Suprapubic skin (tissue), 4 donors: ENCODE data around the gene ACKR1. TPM values are rescaled to one million over a fixed set of nuclear protein-coding genes. Genes with fewer than 3 reads are reported as not detected.

Experiments
- DNase-seq, 2 donors: peaks; one replicate each; pipeline ENCODE4 v3.0.0-alpha.2; 2019; ENCODE audit warnings: low spot score in 2 of 2
- H3K27ac ChIP-seq: fragments of 200-600 bp; sonication (generic); one replicate; pipeline ENCODE4 v1.5.1; 2019
- H3K27me3 ChIP-seq: fragments of 200-600 bp; sonication (generic); one replicate; pipeline ENCODE4 v1.5.1; 2019
- H3K36me3 ChIP-seq: fragments of 200-600 bp; sonication (generic); one replicate; pipeline ENCODE4 v1.5.1; 2019
- H3K4me1 ChIP-seq: fragments of 200-600 bp; sonication (generic); one replicate; pipeline ENCODE4 v1.5.1; 2019
- H3K4me3 ChIP-seq: fragments of 200-600 bp; sonication (generic); one replicate; pipeline ENCODE4 v1.5.1; 2019; ENCODE audit warnings: mild to moderate bottlenecking
- H3K9me3 ChIP-seq: fragments of 200-600 bp; sonication (generic); one replicate; pipeline ENCODE4 v1.5.1; 2019
- CTCF ChIP-seq, 2 donors: fragments of 200-600 bp in 1 of 2; fragments of 450-650 bp in 1 of 2; sonication (generic) in 1 of 2; IDR thresholded peaks; one replicate each; pipeline ENCODE4 v1.5.1; 2016 to 2019; ENCODE audit warnings: antibody characterized with exemption in 2 of 2, mild to moderate bottlenecking in 1 of 2, moderate library complexity in 1 of 2
- EP300 ChIP-seq: sonication (generic); formaldehyde crosslinking; IDR thresholded peaks from one replicate; pipeline ENCODE4 v1.6.1; 2017; ENCODE audit warnings: antibody characterized with exemption
- POLR2A ChIP-seq, 2 donors: fragments of 450-650 bp; IDR thresholded peaks; one replicate each; pipeline ENCODE4 v1.6.1; 2017; ENCODE audit warnings: antibody characterized with exemption in 2 of 2, mild to moderate bottlenecking in 2 of 2, moderate library complexity in 2 of 2
- POLR2AphosphoS5 ChIP-seq, 3 donors: sonication (generic); formaldehyde crosslinking; IDR thresholded peaks; one replicate each; pipeline ENCODE4 v1.6.1; 2017; ENCODE audit warnings: antibody characterized with exemption in 3 of 3
- WGBS: methylation state at CpG from one replicate; pipeline ENCODE4 v1.1.5; 2018; 5-methylcytosine and 5-hydroxymethylcytosine counted together
- total RNA-seq, 4 donors: library from RNA; depleted of rRNA; stranded (reverse); fragments of >200 nt; gene quantifications; one replicate each; pipeline ENCODE4 v1.1.0, GENCODE V29; 2016

Gene ACKR1
- total RNA-seq, 4 donors from 2014 or later: 34.7 to 117 (median 41.4) TPM

- H3K36me3 ChIP-seq: no peaks in the 10 kb centered on the region
- H3K27ac ChIP-seq: no peak overlapping the region
- peak in 1 of 2 donors; percentile 72 for DNase-seq
- peaks cover 60% of the 10 kb centered on the region for H3K27me3 ChIP-seq
- peaks cover 24% of the 10 kb centered on the region for H3K4me1 ChIP-seq
- 4% methylated on average over 17 of the region's 17 CpGs for WGBS
- no peaks in the 10 kb centered on the region for H3K9me3 ChIP-seq
- peak overlapping the region; percentile 52 for H3K4me3 ChIP-seq
- TF ChIP-seq CTCF (IDR thresholded peaks at IDR 0.05) (no peak), POLR2A (IDR thresholded peaks at IDR 0.05) (no peak), POLR2AphosphoS5 (IDR thresholded peaks at IDR 0.05) (no peak), EP300 (no peak)
Observed at GRCh38 chr1:159172614-159173291, 31.9 kb upstream of the ACKR1 start.

- peaks cover 24% of the 10 kb centered on the region for H3K4me1 ChIP-seq
- H3K9me3 ChIP-seq: no peaks in the 10 kb centered on the region
- TF ChIP-seq POLR2A (IDR thresholded peaks at IDR 0.05) (no peak), CTCF (IDR thresholded peaks at IDR 0.05) (no peak), POLR2AphosphoS5 (IDR thresholded peaks at IDR 0.05) (no peak), EP300 (no peak)
- no peak for DNase-seq
- WGBS: 43% methylated on average over 7 of the region's 7 CpGs
- H3K27me3 ChIP-seq: peaks cover 55% of the 10 kb centered on the region
- H3K4me3 ChIP-seq: peak overlapping the region; percentile 52
- H3K36me3 ChIP-seq: no peaks in the 10 kb centered on the region
- no peak overlapping the region for H3K27ac ChIP-seq
Observed at GRCh38 chr1:159173320-159173719, 31.4 kb upstream of the ACKR1 start.

GRCh38 chr1:159175571-159175970 is 29.1 kb upstream of the ACKR1 start:
- TF ChIP-seq POLR2AphosphoS5 (IDR thresholded peaks at IDR 0.05) (no peak), CTCF (IDR thresholded peaks at IDR 0.05) (no peak), EP300 (no peak), POLR2A (IDR thresholded peaks at IDR 0.05) (no peak)
- no peak overlapping the region for H3K27ac ChIP-seq
- H3K9me3 ChIP-seq: no peaks in the 10 kb centered on the region
- no peaks in the 10 kb centered on the region for H3K36me3 ChIP-seq
- 59% methylated on average over 2 of the region's 2 CpGs for WGBS
- no peak for DNase-seq
- H3K27me3 ChIP-seq: peaks cover 37% of the 10 kb centered on the region
- H3K4me1 ChIP-seq: peaks cover 24% of the 10 kb centered on the region
- H3K4me3 ChIP-seq: no peak overlapping the region

- Histone ChIP-seq H3K27ac (no peak overlapping the region), H3K27me3 (peaks cover 19% of the 10 kb centered on the region), H3K4me3 (no peak overlapping the region), H3K9me3 (no peaks in the 10 kb centered on the region), H3K4me1 (peaks cover 9% of the 10 kb centered on the region), H3K36me3 (no peaks in the 10 kb centered on the region)
- no peak for TF ChIP-seq POLR2A (IDR thresholded peaks at IDR 0.05)
- no peak for TF ChIP-seq CTCF (IDR thresholded peaks at IDR 0.05)
- no peak for TF ChIP-seq POLR2AphosphoS5 (IDR thresholded peaks at IDR 0.05)
- no peak for TF ChIP-seq EP300
- DNase-seq: no peak
- 21% methylated on average over 3 of the region's 3 CpGs for WGBS
Observed at GRCh38 chr1:159177272-159177907, 27.3 kb upstream of the ACKR1 start.

GRCh38 chr1:159179906-159180305 is 24.8 kb upstream of the ACKR1 start:
- H3K27me3 ChIP-seq: peaks cover 2% of the 10 kb centered on the region
- no peak for TF ChIP-seq EP300
- TF ChIP-seq POLR2A (IDR thresholded peaks at IDR 0.05): no peak
- TF ChIP-seq POLR2AphosphoS5 (IDR thresholded peaks at IDR 0.05): no peak
- no peak for TF ChIP-seq CTCF (IDR thresholded peaks at IDR 0.05)

More at GRCh38 chr1:159179906-159180305, 24.8 kb upstream of the ACKR1 start:
- no peaks in the 10 kb centered on the region for H3K9me3 ChIP-seq
- no peak for DNase-seq
- H3K4me1 ChIP-seq: no peaks in the 10 kb centered on the region
- H3K27ac ChIP-seq: no peak overlapping the region
- no peaks in the 10 kb centered on the region for H3K36me3 ChIP-seq
- no peak overlapping the region for H3K4me3 ChIP-seq
